ENCODE results near the gene TMPRSS11E.
"Not testable (repeated sequence)": the region's sequence is repeated elsewhere in the genome, so short reads cannot be mapped to it uniquely, and the experiment has no call there.

Gene TMPRSS11E

DNA sequence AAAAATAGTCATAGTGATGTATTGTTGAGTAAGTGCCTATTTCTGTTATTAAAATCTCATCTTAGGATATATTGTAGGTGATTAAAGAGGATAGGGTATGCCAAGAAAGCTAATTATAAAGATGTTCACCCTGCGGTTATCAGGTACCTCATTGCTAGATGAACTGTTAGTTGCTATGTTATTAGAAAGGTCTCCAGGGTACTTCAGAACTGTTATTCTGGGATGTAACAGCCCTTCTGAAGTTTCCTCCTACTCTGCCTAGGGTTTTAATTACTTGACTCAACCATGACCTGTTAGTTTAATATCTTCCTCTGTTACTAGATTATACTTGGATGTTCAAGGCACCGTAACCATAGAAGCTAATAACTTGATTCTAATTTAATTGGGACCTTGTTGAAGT, 15.4 kb downstream of the TMPRSS11E start:
- DNase-seq, result no peak

DNA sequence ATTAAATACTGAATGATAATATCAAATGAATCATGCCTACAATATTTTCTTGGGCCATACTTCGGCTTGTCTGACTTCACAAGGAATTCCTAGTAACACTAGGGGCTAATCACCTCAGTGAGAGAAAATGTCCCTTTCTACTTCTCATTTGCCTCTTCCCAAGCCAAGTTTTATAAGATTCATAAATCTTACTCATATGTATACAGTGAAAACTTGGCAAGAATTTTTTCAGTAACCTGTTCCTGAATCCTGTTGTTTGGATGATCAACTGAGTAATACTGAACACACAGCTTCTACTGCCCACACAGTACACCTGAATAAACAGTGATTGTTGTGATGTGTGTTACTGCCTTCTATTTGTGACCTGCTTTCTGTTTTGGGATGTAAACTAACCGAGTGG, 16.5 kb downstream of the TMPRSS11E start:
- no peak for DNase-seq

DNA sequence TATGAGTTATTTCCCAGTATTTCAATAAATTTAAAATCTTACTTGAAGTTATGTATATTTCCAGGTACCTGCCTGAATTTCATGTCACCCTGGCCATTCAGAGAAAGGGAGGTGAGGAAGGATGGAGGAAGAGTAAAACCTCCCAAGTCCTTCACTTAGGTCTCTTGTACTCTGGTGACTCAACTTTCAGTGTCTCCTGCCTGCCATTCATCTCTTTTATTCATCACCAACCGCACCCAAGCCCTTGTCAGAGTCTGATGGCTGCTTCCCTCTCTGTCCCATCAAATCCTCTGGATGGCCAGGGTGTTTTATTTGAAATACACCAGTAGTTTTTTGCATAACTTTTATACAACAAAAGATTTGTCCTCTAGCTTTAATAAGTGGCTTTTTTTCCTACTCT, 17.8 kb downstream of the TMPRSS11E start:
- DNase-seq, result no peak

DNA sequence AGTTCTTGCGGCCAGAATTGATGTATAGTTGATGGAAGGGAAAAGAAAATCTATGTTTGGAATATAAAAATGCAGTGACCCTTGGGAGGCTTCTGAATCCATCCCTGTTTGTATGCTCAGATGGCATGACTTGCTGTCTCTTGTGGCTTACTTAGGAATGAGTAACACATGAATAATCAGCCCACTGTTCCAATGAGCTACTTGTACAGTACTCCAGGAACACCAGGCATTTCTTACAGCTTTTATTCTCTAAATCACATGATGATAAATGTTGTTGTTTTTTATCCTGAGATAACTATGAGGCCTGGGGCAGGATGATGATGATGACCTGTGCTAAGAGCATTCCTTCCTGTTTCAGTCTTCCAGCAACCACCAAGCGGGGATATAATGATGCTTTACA, 18.9 kb downstream of the TMPRSS11E start:
- no peak for DNase-seq

DNA sequence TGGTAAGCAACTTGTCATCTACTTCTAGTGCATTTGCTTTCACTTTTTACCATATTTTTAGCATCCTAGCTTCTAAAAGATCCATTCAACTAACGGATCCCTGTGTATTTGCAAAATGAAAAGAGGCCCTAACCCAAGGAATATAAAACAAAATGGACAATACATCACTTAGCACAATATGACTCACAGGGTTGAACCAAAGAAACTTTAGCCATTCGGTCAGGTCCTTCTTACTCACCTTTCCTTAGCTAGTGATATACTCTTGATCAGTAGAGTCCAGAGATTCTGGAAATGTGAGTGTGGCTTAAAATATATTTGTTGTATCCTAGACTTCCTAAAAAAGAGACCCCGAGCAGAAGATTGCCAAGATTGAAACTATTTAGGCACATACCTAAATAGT, 19.5 kb downstream of the TMPRSS11E start:
- DNase-seq, result no peak

DNA sequence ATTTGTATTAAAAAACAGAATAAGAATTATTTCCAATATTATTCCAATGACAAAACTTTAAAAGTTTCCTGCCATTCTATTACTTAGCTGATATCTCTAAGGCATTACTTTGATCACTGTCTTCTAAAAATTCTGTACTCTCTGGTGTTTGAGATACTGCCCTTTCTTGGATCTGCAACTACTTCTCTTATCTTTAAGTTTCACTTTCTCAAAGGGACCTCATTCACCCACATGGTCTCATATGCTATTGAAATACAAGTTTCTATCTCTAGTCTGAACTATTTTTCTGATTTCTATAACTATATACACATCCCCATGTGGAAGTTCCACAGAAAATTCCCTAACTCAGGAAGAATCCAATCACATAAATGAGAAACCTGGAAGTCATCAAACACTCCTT, 22.2 kb downstream of the TMPRSS11E start:
- DNase-seq, result no peak

- no peak for DNase-seq
These were observed 28.9 kb downstream of the TMPRSS11E start for GRCh38 chr4:68476191-68476590.

DNA sequence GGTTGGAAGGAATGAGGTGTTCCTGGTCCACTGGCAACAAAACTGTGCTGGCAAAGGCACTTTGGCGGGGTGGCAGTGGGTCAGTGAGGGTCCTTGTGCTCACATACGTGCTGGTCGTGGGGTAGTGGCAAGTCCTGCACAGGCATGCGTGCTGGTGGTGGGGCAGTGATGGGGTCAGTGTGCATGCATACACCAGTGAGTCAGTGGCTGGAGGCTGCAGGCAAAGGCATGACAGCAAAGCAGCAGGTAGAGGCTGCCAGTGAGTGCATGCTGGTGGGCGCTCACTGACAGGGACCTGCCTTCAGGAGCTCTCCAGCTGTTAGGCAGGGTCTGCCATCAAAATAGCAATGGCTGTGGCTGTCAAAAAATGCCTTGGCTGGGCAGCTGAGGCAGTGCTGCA, 42.1 kb downstream of the TMPRSS11E start:
- DNase-seq, result no peak

DNA sequence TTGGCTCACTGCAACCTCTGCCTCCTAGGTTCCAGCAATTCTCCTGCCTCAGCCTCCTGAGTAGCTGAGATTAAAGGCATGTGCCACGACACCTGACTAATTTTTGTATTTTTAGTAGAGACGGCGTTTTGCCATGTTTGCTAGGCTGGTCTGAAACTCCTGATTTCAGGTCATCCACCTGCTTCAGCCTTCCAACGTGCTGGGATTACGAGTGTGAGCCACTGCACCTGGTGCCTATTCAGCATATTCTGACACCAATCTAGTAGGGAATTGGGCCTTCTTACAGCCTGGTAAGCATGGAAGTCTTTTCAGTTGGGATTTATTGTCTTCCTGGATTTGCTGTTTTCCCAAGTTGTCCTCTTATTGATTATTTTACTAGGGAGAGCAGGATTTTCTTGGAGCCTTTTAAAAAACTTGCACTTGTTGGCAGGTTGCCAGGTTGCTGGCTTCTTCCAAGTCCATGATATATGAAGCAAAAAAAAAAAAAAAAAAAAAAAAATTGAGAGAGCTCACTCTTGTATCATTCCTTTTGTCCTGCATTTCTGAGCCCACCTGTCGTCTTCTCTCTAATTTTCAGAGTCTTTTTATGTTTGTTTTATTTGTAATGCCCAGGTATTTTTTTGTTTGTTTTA, 43.7 kb downstream of the TMPRSS11E start:
- DNase-seq, result no peak

GRCh38 chr4:68494688-68495087, 47.4 kb downstream of the TMPRSS11E start:
- DNase-seq, result no peak

DNA sequence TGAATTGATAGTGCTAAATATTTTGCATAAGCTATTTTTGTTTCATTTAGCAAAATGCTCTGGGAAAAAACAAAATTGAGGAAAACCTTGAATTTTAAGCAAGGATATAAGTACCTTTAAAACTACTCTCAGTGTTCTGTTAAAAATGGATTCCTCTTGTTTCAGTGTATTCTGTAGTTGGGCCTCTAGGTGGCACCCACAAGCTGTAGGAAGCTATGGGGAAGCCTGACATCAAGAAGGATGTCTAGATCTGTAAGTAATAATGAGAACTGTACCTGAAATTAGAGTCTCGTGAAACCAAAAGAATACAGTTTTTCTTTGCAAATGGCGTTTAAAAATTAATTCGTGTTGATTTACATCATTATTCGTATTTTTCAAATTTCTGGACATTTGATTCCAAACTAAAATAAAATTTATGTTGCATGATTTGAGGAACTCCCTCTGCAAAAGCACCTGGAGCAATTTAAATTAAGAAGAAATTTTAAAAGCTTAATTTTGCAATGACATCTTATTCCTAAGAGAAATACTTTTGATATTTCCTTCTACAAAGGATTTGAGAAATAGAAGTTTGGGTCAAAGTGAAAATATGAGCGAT, 51.2 kb downstream of the TMPRSS11E start:
- DNase-seq, result peak in 1 of 2 donors; percentile 39

DNA sequence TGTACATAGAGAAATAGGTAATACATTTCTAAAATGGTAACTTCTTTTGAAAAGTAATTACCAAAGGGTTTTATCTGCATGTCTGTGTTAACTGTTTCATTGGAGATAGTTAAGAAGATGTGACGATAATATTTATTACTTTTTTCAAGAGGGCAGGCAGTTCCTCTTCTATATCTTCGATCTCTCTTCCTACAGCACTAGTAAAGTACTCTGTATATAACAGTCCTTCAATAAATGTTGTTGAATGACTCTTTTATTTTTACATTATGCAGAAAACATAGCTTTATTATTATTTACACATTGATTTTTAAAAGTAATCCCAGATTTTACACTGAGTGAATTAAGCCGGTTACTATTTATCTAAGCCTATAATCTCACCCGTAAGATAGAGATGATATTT, 51.8 kb downstream of the TMPRSS11E start:
- no peak for DNase-seq

DNA sequence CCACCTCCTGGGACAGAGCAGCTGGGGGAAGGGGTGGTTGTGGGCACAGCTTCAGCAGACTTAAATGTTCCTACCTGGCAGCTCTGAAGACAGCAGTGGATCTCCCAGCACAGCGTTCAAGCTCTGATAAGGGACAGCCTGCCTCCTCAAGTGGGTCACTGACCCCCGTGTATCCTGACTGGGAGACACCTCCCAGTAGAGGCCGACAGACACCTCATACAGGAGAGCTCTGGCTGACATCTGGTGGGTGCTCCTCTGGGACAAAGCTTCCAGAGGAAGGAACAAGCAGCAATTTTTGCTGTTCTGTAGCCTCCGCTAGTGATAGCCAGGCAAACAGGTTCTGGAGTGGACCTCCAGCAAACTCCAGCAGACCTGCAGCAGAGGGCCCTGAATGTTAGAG, 56.2 kb downstream of the TMPRSS11E start:
- not testable (repeated sequence) for DNase-seq

- not testable (repeated sequence) for DNase-seq
These were observed 57.6 kb downstream of the TMPRSS11E start for GRCh38 chr4:68504836-68505235.

GRCh38 chr4:68505452-68505851, 58.2 kb downstream of the TMPRSS11E start:
- not testable (repeated sequence) for DNase-seq

- DNase-seq, result no peak
These were observed 71.6 kb downstream of the TMPRSS11E start for GRCh38 chr4:68518889-68519288.

- no peak for DNase-seq
These were observed 73.7 kb downstream of the TMPRSS11E start for GRCh38 chr4:68520985-68521384.

- DNase-seq, result not testable (repeated sequence)
These were observed 75.0 kb downstream of the TMPRSS11E start for GRCh38 chr4:68522232-68522631.

- no peak for DNase-seq
These were observed 88.7 kb downstream of the TMPRSS11E start for GRCh38 chr4:68535974-68536373.

GRCh38 chr4:68536375-68536774, 89.1 kb downstream of the TMPRSS11E start:
- DNase-seq, result no peak

GRCh38 chr4:68542742-68543141, 95.5 kb downstream of the TMPRSS11E start:
- DNase-seq, result not testable (repeated sequence)
